Kidney (tissue), 14 donors: ENCODE results near the gene KRTAP4-4. TPM values are rescaled to one million over a fixed set of nuclear protein-coding genes. Genes with fewer than 3 reads are reported as not detected.
"Not testable (repeated sequence)": the region's sequence is repeated elsewhere in the genome, so short reads cannot be mapped to it uniquely, and the experiment has no call there.

Experiments used
- DNase-seq, 5 donors: peaks; one replicate each; pipeline ENCODE4 v3.0.0-alpha.2; 2013 to 2020
- FAIRE-seq: peaks from 2 replicates; lab custom pipeline; 2012; peaks lifted over from hg19 to GRCh38; lab: Jason Lieb, UNC
- H3K27ac ChIP-seq, 2 donors: one replicate each; pipeline ENCODE4 v1.7.0; 2013; ENCODE audit warnings: low read depth in 2 of 2, low read length in 2 of 2, inconsistent platforms in 1 of 2
- H3K27me3 ChIP-seq: one replicate; pipeline ENCODE4 v1.7.1; 2013; ENCODE audit warnings: low read length, inconsistent platforms; ENCODE audit not compliant: control insufficient read depth, insufficient read depth
- H3K36me3 ChIP-seq, 3 donors: one replicate each; pipeline versions ENCODE4 v1.7.0 to v1.7.1; 2013; ENCODE audit warnings: low read length in 3 of 3, control low read depth in 1 of 3, inconsistent platforms in 1 of 3; ENCODE audit not compliant: insufficient read depth in 3 of 3, control insufficient read depth in 2 of 3
- H3K4me1 ChIP-seq, 3 donors: one replicate each; pipeline versions ENCODE4 v1.7.0 to v1.7.1; 2013; ENCODE audit warnings: low read length in 3 of 3, inconsistent platforms in 1 of 3, low read depth in 1 of 3; ENCODE audit not compliant: control insufficient read depth in 2 of 3, insufficient read depth in 2 of 3
- H3K4me3 ChIP-seq, 3 donors: one replicate each; pipeline versions ENCODE4 v1.7.0 to v1.8.1; 2013; ENCODE audit warnings: low read length in 3 of 3, control low read depth in 1 of 3, inconsistent platforms in 1 of 3
- H3K9ac ChIP-seq, 3 donors: one replicate each; pipeline versions ENCODE4 v1.7.0 to v1.7.1; 2013; ENCODE audit warnings: low read length in 3 of 3, control low read depth in 1 of 3, inconsistent platforms in 1 of 3
- H3K9me3 ChIP-seq, 3 donors: one replicate each; pipeline versions ENCODE4 v1.7.0 to v1.7.1; 2013; ENCODE audit warnings: low read length in 3 of 3, control low read depth in 1 of 3, inconsistent platforms in 1 of 3; ENCODE audit not compliant: control insufficient read depth in 2 of 3, insufficient read depth in 1 of 3
- CTCF ChIP-seq: IDR thresholded peaks from 3 replicates; pipeline ENCODE4 v1.5.1; 2012; ENCODE audit warnings: mild to moderate bottlenecking, moderate library complexity, borderline replicate concordance; ENCODE audit not compliant: insufficient read depth; ENCODE audit errors: extremely low read depth
- intact Hi-C: fragments of 100-400 bp; cut with DNase I; formaldehyde crosslinking; loops from one replicate; pipeline ENCODE4 v1.11.1; 2022
- polyA plus RNA-seq: library from polyadenylated mRNA; stranded (reverse); fragments of 350-450 nt; fragmentation: Illumina TruSeq; extraction: RNeasy Lipid Tissue Mini Kit (QIAGEN cat#74804); gene quantifications from one replicate; pipeline ENCODE4 v1.2.3, GENCODE V29; 2014; ENCODE audit warnings: low read depth, low replicate concordance; ENCODE audit not compliant: insufficient read depth
- total RNA-seq: library from RNA; stranded (reverse); fragmentation: NEBNext Ultra II Directional; extraction: Animal tissue kit (Norgen Biotek cat#: 25700); gene quantifications from one replicate; pipeline ENCODE4 v1.2.1, GENCODE V29; 2021
- donor health status: control.
- donor health status: control.
- donor health status: control.
- donor health status: control.
- donor health status: control.
- donor health status: DM: yes; HTN: yes; CAD: no.
- donor health status: Normal renal cell carcinoma (clear cell type).

The KRTAP4-4 gene
- total and polyA plus RNA-seq, 2 donors from 2014 or later = not detected

- Histone ChIP-seq H3K27me3 (no peaks in the 10 kb centered on the region), H3K27ac (no peak overlapping the region), H3K9ac (no peak overlapping the region), H3K36me3 (no peaks in the 10 kb centered on the region), H3K4me3 (no peak overlapping the region), H3K4me1 (no peaks in the 10 kb centered on the region), H3K9me3 (peaks cover 0 to 2% (median 0%) of the 10 kb centered on the region in 3 donors)
- DNase-seq (no peak), FAIRE-seq (no peak)
- intact Hi-C loops = no loop called here
- no peak for TF ChIP-seq CTCF
Measured at GRCh38 chr17:41131979-41132378, 28.6 kb downstream of the KRTAP4-4 start.

GRCh38 chr17:41127371-41127770, 33.2 kb downstream of the KRTAP4-4 start:
- Histone ChIP-seq H3K36me3 (no peaks in the 10 kb centered on the region), H3K4me3 (no peak overlapping the region), H3K4me1 (no peaks in the 10 kb centered on the region), H3K9me3 (peaks cover 0 to 2% (median 0%) of the 10 kb centered on the region in 3 donors), H3K9ac (no peak overlapping the region), H3K27me3 (no peaks in the 10 kb centered on the region), H3K27ac (no peak overlapping the region)
- TF ChIP-seq CTCF = no peak
- intact Hi-C loops = no loop called here
- DNase-seq = no peak
- no peak for FAIRE-seq

GRCh38 chr17:41126412-41126811, 34.1 kb downstream of the KRTAP4-4 start:
- intact Hi-C loops = no loop called here
- H3K9me3 ChIP-seq = peaks cover 0 to 2% (median 0%) of the 10 kb centered on the region in 3 donors
- FAIRE-seq (no peak), DNase-seq (no peak)
- H3K9ac ChIP-seq = no peak overlapping the region
- no peaks in the 10 kb centered on the region for H3K4me1 ChIP-seq
- H3K36me3 ChIP-seq = no peaks in the 10 kb centered on the region
- no peaks in the 10 kb centered on the region for H3K27me3 ChIP-seq
- H3K27ac ChIP-seq = no peak overlapping the region
- TF ChIP-seq CTCF = no peak
- no peak overlapping the region for H3K4me3 ChIP-seq

GRCh38 chr17:41125064-41125463, 35.5 kb downstream of the KRTAP4-4 start:
- TF ChIP-seq CTCF = no peak
- intact Hi-C loops = no loop called here
- no peak for FAIRE-seq

GRCh38 chr17:41123991-41124371, 36.6 kb downstream of the KRTAP4-4 start, which contains the start of gene KRTAP4-12:
Gene KRTAP4-12, minus strand, starts transcription at chr17:41124182. Its CDS starts 60 bp downstream, at chr17:41124122.
- H3K4me1 ChIP-seq, H3K27me3 ChIP-seq, DNase-seq, H3K27ac ChIP-seq, H3K4me3 ChIP-seq, intact Hi-C loops, FAIRE-seq, H3K9me3 ChIP-seq, H3K36me3 ChIP-seq, H3K9ac ChIP-seq: not testable (repeated sequence)

More at GRCh38 chr17:41125064-41125463, 35.5 kb downstream of the KRTAP4-4 start:
- Histone ChIP-seq H3K36me3 (no peaks in the 10 kb centered on the region), H3K4me1 (no peaks in the 10 kb centered on the region), H3K9ac (no peak overlapping the region), H3K4me3 (no peak overlapping the region), H3K27me3 (no peaks in the 10 kb centered on the region), H3K27ac (no peak overlapping the region), H3K9me3 (peaks cover 0 to 2% (median 0%) of the 10 kb centered on the region in 3 donors)
- no peak for DNase-seq
